HL-60 (cell line): ENCODE measurements around the gene GIMAP5.

Experiments
- POLR2AphosphoS5 ChIP-seq: IDR thresholded peaks from 2 replicates; pipeline ENCODE4 v1.6.1; 2012; ENCODE audit warnings: low read depth
- REST ChIP-seq: IDR thresholded peaks from 2 replicates; pipeline ENCODE4 v1.6.1; 2012; ENCODE audit warnings: low read depth; ENCODE audit not compliant: insufficient replicate concordance
- SPI1 ChIP-seq: IDR thresholded peaks from 2 replicates; pipeline ENCODE4 v1.6.1; 2012; ENCODE audit warnings: low read depth, mild to moderate bottlenecking, borderline replicate concordance
- TF ChIP-seq, protein P1 (sequence below): IDR thresholded peaks from one replicate; pipeline ENCODE4 v1.5.1; 2011; ENCODE audit warnings: low read length, control low read depth, inconsistent platforms; ENCODE audit not compliant: insufficient read depth

DNA sequence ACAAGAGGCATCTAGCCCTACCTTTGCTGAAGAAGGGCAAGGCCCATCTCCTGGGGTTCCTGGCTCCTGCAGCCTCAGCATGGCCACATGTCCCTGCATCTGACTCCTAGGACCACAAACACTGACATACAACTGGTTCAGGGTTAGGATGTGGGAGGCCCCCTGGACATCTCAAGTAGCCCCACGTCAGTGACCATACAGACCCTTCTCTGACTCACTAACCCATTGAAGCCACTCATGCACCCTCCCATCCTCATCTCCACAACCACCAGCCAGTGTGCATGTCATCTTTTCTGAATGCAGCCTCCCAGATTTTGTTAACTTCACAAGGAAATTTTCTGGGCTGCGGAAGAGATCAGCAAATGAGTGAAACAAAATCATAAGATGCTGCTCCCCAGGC lies 44.7 kb downstream of the GIMAP5 start:
- TF ChIP-seq, protein P1, sequence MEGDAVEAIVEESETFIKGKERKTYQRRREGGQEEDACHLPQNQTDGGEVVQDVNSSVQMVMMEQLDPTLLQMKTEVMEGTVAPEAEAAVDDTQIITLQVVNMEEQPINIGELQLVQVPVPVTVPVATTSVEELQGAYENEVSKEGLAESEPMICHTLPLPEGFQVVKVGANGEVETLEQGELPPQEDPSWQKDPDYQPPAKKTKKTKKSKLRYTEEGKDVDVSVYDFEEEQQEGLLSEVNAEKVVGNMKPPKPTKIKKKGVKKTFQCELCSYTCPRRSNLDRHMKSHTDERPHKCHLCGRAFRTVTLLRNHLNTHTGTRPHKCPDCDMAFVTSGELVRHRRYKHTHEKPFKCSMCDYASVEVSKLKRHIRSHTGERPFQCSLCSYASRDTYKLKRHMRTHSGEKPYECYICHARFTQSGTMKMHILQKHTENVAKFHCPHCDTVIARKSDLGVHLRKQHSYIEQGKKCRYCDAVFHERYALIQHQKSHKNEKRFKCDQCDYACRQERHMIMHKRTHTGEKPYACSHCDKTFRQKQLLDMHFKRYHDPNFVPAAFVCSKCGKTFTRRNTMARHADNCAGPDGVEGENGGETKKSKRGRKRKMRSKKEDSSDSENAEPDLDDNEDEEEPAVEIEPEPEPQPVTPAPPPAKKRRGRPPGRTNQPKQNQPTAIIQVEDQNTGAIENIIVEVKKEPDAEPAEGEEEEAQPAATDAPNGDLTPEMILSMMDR: no peak
- TF ChIP-seq POLR2AphosphoS5: no peak
- TF ChIP-seq REST: no peak
- TF ChIP-seq SPI1: no peak
